GM12873 (cell line): ENCODE data around the gene CMTM4.

Source experiments
- TF ChIP-seq, protein P1 (sequence below): IDR thresholded peaks from 2 replicates; pipeline ENCODE4 v1.5.1; 2012; ENCODE audit warnings: low read depth, mild to moderate bottlenecking, moderate library complexity, low read length, control low read depth; ENCODE audit not compliant: insufficient read depth; ENCODE audit errors: missing control alignments

CMTM4 gene

DNA sequence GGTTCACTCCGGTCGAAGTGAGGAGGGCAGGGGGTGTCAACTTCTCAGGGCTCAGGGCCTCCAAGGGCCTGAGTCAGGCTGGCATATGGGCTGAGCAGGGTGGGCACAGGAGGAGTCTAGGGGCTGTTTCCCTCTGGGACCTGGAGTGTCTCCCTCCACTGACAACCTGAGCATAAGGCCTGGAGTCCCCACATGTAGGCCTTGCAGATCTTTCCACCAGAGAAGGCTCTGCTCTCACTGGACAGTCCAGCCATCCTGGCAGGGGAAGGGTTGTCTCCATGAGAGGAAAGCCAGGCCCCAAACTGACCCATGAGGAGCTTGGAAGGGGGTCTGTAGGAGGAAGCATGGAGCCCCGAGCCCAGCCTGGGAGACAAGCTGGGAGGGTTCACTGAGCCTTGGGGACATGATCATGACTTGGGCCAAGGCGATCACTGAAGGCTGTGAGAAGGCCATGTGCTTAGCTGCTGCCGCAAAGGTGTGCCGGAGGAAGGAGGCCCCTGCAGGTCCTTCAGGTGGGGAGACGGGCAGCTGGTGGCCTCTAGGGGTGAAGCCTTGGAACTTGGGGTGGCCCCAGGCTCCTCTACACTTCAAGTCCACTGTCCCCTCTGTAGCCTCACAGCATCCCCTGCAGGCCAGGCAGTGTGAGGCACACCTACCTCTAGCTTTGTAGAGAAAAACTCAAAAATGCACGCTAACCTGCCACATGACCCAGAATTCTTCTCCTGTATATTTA lies 107.4 kb downstream of the CMTM4 start:
- TF ChIP-seq, protein P1, sequence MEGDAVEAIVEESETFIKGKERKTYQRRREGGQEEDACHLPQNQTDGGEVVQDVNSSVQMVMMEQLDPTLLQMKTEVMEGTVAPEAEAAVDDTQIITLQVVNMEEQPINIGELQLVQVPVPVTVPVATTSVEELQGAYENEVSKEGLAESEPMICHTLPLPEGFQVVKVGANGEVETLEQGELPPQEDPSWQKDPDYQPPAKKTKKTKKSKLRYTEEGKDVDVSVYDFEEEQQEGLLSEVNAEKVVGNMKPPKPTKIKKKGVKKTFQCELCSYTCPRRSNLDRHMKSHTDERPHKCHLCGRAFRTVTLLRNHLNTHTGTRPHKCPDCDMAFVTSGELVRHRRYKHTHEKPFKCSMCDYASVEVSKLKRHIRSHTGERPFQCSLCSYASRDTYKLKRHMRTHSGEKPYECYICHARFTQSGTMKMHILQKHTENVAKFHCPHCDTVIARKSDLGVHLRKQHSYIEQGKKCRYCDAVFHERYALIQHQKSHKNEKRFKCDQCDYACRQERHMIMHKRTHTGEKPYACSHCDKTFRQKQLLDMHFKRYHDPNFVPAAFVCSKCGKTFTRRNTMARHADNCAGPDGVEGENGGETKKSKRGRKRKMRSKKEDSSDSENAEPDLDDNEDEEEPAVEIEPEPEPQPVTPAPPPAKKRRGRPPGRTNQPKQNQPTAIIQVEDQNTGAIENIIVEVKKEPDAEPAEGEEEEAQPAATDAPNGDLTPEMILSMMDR, result peak; percentile 96

DNA sequence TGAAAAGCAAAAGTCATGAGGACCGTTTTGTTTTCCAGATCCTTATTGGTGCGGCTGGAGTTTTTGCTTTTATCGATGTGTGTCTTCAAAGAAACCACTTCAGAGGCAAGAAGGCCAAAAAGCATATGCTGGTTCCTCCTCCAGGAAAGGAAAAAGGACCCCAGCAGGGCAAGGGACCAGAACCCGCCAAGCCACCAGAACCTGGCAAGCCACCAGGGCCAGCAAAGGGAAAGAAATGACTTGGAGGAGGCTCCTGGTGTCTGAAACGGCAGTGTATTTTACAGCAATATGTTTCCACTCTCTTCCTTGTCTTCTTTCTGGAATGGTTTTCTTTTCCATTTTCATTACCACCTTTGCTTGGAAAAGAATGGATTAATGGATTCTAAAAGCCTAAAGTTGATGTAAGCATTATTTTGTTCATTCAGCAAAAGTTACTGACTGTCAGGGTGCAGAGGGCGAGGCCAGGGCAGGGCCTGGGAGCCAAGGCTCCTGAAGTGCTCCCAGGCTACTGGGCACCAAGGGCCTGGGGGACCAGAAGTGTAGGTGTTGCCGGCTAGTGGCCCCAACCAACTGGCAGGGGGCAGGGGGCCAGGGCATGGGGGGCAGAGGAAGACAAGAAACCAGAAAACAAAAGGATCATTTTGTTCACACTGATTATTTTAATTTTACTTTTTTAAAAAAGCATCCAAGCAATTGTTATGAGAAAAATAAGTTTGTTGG lies 108.5 kb downstream of the CMTM4 start:
- TF ChIP-seq, protein P1, result no peak

DNA sequence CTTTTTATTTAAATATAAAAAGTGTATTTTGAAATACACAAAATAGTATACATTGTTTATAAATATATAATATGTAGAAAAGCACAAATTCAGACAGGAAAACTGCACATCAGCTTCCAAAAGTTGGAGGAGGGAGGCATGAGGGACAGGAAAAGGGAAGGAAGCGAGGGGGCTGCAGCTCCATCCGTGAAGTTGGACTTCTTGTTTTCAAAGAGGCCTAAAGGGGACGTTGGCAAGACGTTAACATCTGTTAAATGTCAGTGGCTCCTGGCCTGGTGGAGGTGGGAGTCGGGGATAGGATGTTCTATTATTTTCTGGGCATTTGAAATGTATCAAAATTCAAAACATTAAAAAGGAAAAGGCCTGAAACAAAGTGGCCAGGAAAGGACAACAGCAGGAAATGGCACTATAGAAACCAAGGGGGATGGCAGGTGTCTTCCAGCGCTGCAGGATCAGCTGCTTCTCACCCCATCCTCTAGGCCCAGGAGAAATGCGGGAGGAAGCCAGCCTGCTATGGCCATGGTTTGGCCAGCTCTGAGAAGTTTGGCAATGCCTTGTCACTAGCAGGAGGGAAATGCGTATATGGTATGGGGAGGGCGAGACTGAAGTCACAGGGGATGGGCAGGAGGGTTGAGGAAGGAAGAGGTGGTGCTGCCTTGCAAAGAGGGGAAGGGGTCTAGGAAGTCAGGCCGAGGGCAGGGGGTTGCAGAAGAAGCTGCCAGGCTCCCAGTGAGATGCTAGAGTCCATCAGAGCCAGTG lies 110.9 kb downstream of the CMTM4 start:
- TF ChIP-seq, protein P1, result no peak

DNA sequence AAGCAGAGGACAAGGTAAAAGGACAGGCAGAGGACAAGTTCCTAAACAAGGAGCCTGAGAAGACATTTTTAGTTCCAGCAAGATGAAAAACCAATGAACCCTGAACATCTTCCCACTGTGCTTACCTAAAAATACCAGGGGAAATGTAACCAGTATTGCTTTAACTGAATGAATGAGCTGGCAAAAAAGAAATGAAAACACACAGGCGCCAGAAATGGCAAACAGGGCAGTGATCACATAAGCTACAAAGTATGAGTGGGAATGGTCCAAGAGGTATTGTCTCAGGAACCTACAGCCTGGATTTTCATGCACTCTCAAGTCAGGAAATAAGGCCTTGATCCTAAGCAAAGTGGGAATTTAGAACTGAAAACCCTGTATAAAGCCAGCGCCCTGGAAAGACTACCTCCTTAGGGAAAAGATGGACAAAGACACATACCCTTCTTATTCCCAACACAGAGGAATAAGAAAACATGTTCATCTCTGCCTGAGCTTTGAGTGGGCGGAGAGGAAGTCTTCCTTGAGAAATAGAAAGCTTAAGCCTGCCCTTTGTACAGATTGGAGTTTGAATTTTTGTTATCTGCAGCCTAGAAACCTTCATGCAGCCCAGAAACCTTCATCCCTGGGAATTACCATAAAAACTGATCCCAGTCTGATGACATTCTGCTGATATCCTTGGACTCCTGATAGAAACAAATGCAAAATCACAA lies 115.1 kb downstream of the CMTM4 start:
- TF ChIP-seq, protein P1, result no peak

DNA sequence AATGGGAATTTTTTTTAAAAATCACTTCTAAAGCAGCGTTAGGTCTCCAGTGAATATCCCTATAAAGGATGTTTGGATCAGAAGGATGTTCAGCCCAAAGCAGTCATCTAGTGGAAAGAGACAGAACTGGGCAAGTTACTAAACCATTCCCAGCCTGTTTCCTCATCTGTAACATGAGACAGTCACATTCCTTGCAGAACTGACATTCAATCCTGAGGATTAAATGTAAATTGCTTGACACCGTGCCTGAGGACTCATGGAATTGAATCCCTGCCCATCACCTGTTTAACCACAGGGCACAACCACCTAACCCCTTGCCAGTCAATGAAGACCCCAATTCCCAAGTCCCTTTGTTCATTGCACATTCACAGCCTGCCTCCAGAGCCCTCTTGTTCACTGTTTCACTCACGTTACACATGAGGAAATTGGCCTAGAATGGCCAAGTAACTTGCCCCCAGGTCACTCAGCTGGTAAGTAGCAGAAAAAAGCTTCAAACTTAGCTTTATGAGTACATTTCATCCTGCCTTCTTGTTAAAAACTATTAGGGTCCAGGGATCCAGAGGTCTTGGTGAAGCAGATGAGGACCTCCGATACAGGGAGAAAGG lies 115.8 kb downstream of the CMTM4 start:
- TF ChIP-seq, protein P1, result no peak

DNA sequence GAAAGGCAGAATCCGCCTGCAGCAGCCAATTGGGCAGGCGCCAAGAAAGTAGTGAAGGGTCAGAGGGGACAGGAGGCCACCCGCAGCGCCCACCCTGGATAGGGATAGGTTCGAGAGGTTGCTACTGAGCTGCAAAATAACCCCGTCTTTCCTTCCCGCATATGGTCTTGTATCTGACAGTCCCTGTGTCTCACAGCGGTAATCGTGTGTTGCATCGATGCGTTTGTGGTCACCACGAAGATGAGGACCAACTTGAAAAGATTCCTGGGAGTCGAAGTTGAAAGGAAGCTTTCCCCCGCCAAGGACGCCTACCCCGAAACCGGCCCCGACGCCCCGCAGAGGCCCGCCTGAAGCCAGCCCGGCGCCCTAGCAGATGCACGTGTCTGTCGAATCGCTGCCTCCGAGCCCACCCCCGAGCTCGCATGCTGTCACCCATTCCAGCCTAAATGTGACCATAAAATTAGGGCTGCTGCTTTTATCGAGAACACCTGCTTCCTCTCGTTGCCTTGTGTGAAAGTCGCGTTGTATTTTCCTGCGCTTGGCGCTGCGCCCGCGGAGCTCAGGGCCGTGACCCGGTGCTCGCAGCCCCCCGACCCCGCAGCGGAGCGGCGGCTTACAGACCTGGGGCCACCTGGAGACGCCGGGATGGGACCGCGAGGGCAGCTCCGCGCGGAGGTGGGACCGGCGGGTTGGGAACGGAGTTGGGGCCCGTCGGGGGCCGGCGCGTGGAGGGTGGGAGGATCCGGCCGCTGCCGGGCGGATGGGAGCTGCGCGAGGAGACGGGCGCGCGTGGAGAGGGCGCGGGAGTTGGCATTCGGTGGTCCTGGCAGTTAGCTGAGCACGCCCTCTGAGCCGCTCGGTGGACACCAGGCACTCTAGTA lies 117.7 kb downstream of the CMTM4 start, which contains the start of gene CMTM2:
CMTM2 (plus strand) TSS at position 813 of the 881 bp plus-strand sequence. CDS start 145 bp downstream, outside the sequence.
- TF ChIP-seq, protein P1, result no peak
